HepG2 (cell line): ENCODE measurements around the gene DPT. TPM values are rescaled to one million over a fixed set of nuclear protein-coding genes. Genes with fewer than 3 reads are reported as not detected.

ENCODE experiments used
- ATAC-seq: fragments of 200-7000 bp; cut with Tn5 transposase; 3 replicates; pipeline ENCODE4 v1.9.1; 2020; ENCODE audit warnings: mild to moderate bottlenecking, moderate library complexity
- BruUV-seq: library from RNA; stranded (reverse); fragments of 400-500 nt; replicated peaks from 2 replicates; lab custom pipeline; 2021; lab: Mats Ljungman, UMichigan
- CTCF ChIA-PET: fragments of 300-600 bp; formaldehyde crosslinking; extraction: SDS; loops from one replicate; lab custom pipeline; 2021; ENCODE audit warnings: low total read pairs, inconsistent platforms, low intra/inter-chr PET ratio; lab: Yijun Ruan, JAX
- POLR2A ChIA-PET: fragments of 350-600 bp; sonication (Branson Sonifier 250); formaldehyde crosslinking; loops from one replicate; lab custom pipeline; 2020; ENCODE audit warnings: antibody characterized with exemption, inconsistent platforms; lab: Yijun Ruan, JAX
- DNase-seq: peaks from one replicate; pipeline ENCODE4 v3.0.0-alpha.2; 2015; ENCODE audit warnings: low spot score
- FAIRE-seq: peaks from 3 replicates; lab custom pipeline; 2011; peaks lifted over from hg19 to GRCh38; lab: Jason Lieb, UNC
- H2AFZ ChIP-seq: one replicate; pipeline ENCODE4 v1.6.1; 2011; ENCODE audit warnings: low read length, inconsistent platforms
- H3K27ac ChIP-seq: fragments of 300-600 bp; 3 replicates; pipeline ENCODE4 v1.8.0; 2011; ENCODE audit warnings: mixed run types, mild to moderate bottlenecking, mixed read lengths, low read length, inconsistent platforms; ENCODE audit not compliant: insufficient read depth; ENCODE audit errors: extremely low read length
- H3K27me3 ChIP-seq, 2 experiments: fragments of 200-600 bp in 1 of 2; 2 replicates in 1 of 2; 3 replicates in 1 of 2; pipeline versions ENCODE4 v1.6.0 to v1.8.0; 2011; ENCODE audit warnings: low read length in 2 of 2, mild to moderate bottlenecking in 2 of 2, moderate library complexity in 2 of 2, inconsistent platforms in 1 of 2; ENCODE audit not compliant: insufficient read depth in 2 of 2, control insufficient read depth in 1 of 2
- H3K36me3 ChIP-seq, 2 experiments: fragments of 200-600 bp in 1 of 2; replicated peaks in 1 of 2; 2 replicates in 1 of 2; 3 replicates in 1 of 2; pipeline versions ENCODE4 v1.5.1 to v1.8.0; 2011; ENCODE audit warnings: low read length in 2 of 2, inconsistent platforms in 1 of 2; ENCODE audit not compliant: insufficient read depth in 2 of 2, control insufficient read depth in 1 of 2
- H3K4me1 ChIP-seq: 2 replicates; pipeline ENCODE4 v1.5.1; 2012; ENCODE audit warnings: low read length, inconsistent platforms; ENCODE audit not compliant: insufficient read depth
- H3K4me2 ChIP-seq: 2 replicates; pipeline ENCODE4 v1.6.0; 2011; ENCODE audit warnings: low read depth, low read length, inconsistent platforms
- H3K4me3 ChIP-seq, 3 experiments: fragments of 200-600 bp in 1 of 3; sonication (generic), shearing (Covaris generic) in 1 of 3; replicated peaks in 1 of 3; 2 replicates each; pipeline ENCODE4 v1.5.1; 2011 to 2016; ENCODE audit warnings: low read length in 3 of 3, inconsistent platforms in 2 of 3, low read depth in 2 of 3, mild to moderate bottlenecking in 2 of 3, control low read depth in 1 of 3, mixed read lengths in 1 of 3; ENCODE audit not compliant: insufficient read depth in 1 of 3
- H3K79me2 ChIP-seq: one replicate; pipeline ENCODE4 v1.6.1; 2011; ENCODE audit warnings: low read length, inconsistent platforms; ENCODE audit not compliant: insufficient read depth
- H3K9ac ChIP-seq: 2 replicates; pipeline ENCODE4 v1.6.0; 2011; ENCODE audit warnings: mild to moderate bottlenecking, low read depth, low read length, inconsistent platforms; ENCODE audit not compliant: insufficient read depth
- H3K9me3 ChIP-seq: 2 replicates; pipeline ENCODE4 v1.5.1; 2012; ENCODE audit warnings: mild to moderate bottlenecking, low read length
- H4K20me1 ChIP-seq: 2 replicates; pipeline ENCODE4 v1.6.0; 2011; ENCODE audit warnings: inconsistent platforms, mild to moderate bottlenecking, low read length, moderate library complexity; ENCODE audit not compliant: insufficient read depth
- AGO1 ChIP-seq: fragments of 200-400 bp; formaldehyde crosslinking; IDR thresholded peaks from 2 replicates; pipeline ENCODE4 v1.6.1; 2017; ENCODE audit warnings: mild to moderate bottlenecking, low read depth, low read length, moderate library complexity; ENCODE audit not compliant: poor library complexity, severe bottlenecking
- BCL6 ChIP-seq: IDR thresholded peaks from 2 replicates; pipeline ENCODE4 v1.6.1; 2016; ENCODE audit warnings: missing genetic modification reagents, missing compliant biosample characterization
- FIP1L1 ChIP-seq: fragments of 200-400 bp; formaldehyde crosslinking; IDR thresholded peaks from 2 replicates; pipeline ENCODE4 v1.6.1; 2018; ENCODE audit warnings: low read depth, mild to moderate bottlenecking, low read length, moderate library complexity, borderline replicate concordance; ENCODE audit not compliant: insufficient read depth
- GABPB1 ChIP-seq: IDR thresholded peaks from 2 replicates; pipeline ENCODE4 v1.6.1; 2016; ENCODE audit warnings: mild to moderate bottlenecking, missing genetic modification reagents, moderate library complexity, missing compliant biosample characterization
- MLXIP ChIP-seq: sonication (generic); formaldehyde crosslinking; IDR thresholded peaks from 2 replicates; pipeline ENCODE4 v1.9.0; 2021; ENCODE audit warnings: missing genetic modification reagents, borderline replicate concordance
- ZNF251 ChIP-seq: sonication (generic); formaldehyde crosslinking; IDR thresholded peaks from 2 replicates; pipeline ENCODE4 v1.9.0; 2021; ENCODE audit warnings: mild to moderate bottlenecking, missing genetic modification reagents
- ZNF451 ChIP-seq: sonication (generic); formaldehyde crosslinking; IDR thresholded peaks from 2 replicates; pipeline ENCODE4 v1.5.0; 2020; ENCODE audit warnings: mild to moderate bottlenecking, missing genetic modification reagents
- ZNF704 ChIP-seq: sonication (generic); formaldehyde crosslinking; IDR thresholded peaks from 2 replicates; pipeline ENCODE4 v1.8.1; 2023; ENCODE audit warnings: mild to moderate bottlenecking, inconsistent platforms, moderate library complexity, missing genetic modification reagents, borderline replicate concordance
- WGBS: methylation state at CpG from one replicate; pipeline ENCODE4 v1.1.6; 2017; ENCODE audit warnings: low lambda C conversion rate; 5-methylcytosine and 5-hydroxymethylcytosine counted together
- in situ Hi-C: cut with HindIII; loops from 2 replicates; pipeline ENCODE4 v1.10.0; 2017; ENCODE audit warnings: low pct_unique_long_range_greater_than_20kb; ENCODE audit not compliant: extremely low pct_ligation_motif_present
- intact Hi-C: fragments of 100-400 bp; cut with micrococcal nuclease; formaldehyde crosslinking; loops from one replicate; pipeline ENCODE4 v1.10.0; 2022; ENCODE audit not compliant: unreplicated experiment
- polyA plus RNA-seq, 8 experiments: library from polyadenylated mRNA; depleted of rRNA in 3 of 8; stranded (reverse) in 7 of 8; unstranded in 1 of 8; fragments of >200 nt; fragmentation: Illumina TruSeq in 4 of 8; extraction: Trizol in 4 of 8; gene quantifications; 2 replicates each; pipeline versions ENCODE4 v1.2.1 to v1.2.3, GENCODE V29; 2011 to 2016; ENCODE audit warnings: low read depth in 4 of 8, missing spikeins in 1 of 8, mixed read lengths in 1 of 8; ENCODE audit not compliant: insufficient read depth in 1 of 8
- total RNA-seq, 5 experiments: library from RNA; depleted of rRNA; stranded (reverse); fragments of >200 nt; fragmentation: Illumina TruSeq; extraction: Trizol; gene quantifications; 2 replicates each; pipeline ENCODE4 v1.2.3, GENCODE V29; 2016; ENCODE audit warnings: low read depth in 1 of 5

The DPT gene
- total and polyA plus RNA-seq, 2 of the 13 experiments (the other 11 are each of a cell fraction or from before 2014, with no cell fraction given): 0.04 TPM; not detected in 1

- TF ChIP-seq MLXIP (CRISPR knock-in tag) (no peak), ZNF704 (CRISPR knock-in tag) (no peak)
Measured at GRCh38 chr1:168653567-168653966, 75.4 kb downstream of the DPT start (continued).

- DNase-seq (no peak), ATAC-seq (no peak), FAIRE-seq (no peak)
- Histone ChIP-seq H3K36me3 (no peaks in the 10 kb centered on the region), H3K9me3 (no peaks in the 10 kb centered on the region), H3K9ac (no peak overlapping the region), H3K4me2 (no peak overlapping the region), H3K4me3 (no peak overlapping the region), H2AFZ (no peak overlapping the region), H3K4me1 (no peaks in the 10 kb centered on the region), H4K20me1 (no peaks in the 10 kb centered on the region), H3K27ac (no peak overlapping the region), H3K79me2 (no peaks in the 10 kb centered on the region), H3K27me3 (0 out of 5 replicates have a peak, but pooled peaks cover 0 to 5% of the 10 kb centered on the region in 2 experiments)
- ChIA-PET CTCF (no interaction called here), POLR2A (no interaction called here)
- no peak for TF ChIP-seq ZNF451 (CRISPR knock-in tag)
- TF ChIP-seq FIP1L1: no peak
- no peak for TF ChIP-seq ZNF251 (CRISPR knock-in tag)
- TF ChIP-seq BCL6 (CRISPR knock-in tag): no peak
- no peak for TF ChIP-seq AGO1
- TF ChIP-seq GABPB1 (CRISPR knock-in tag): no peak
- WGBS: 60% methylated on average over 3 of the region's 3 CpGs
- no TSS peak for BruUV-seq
- intact Hi-C loops: no loop called here
- in situ Hi-C loops: no loop called here
Measured at GRCh38 chr1:168645721-168646120, 83.3 kb downstream of the DPT start.

Other genes starting within 250 kb of the DPT start
- gene XCL2, start 185.2 kb downstream of the DPT start, total RNA-seq (2016; rRNA removed; fragmentation: Illumina TruSeq; extraction: Trizol): not detected in 2 replicates
- 0.50 TPM in 1 of 2 replicates, not detected in the other for gene XCL2, start 185.2 kb downstream of the DPT start, polyA plus RNA-seq (2011; rRNA removed)
- gene XCL1, start 152.6 kb downstream of the DPT start, total RNA-seq (2016; rRNA removed; fragmentation: Illumina TruSeq; extraction: Trizol): 0.90 and 2.5 TPM in 2 replicates
- 7.6 and 9.4 TPM in 2 replicates for gene XCL1, start 152.6 kb downstream of the DPT start, polyA plus RNA-seq (2011; rRNA removed)